Endothelial cell (in vitro differentiated cells): Measurements from ENCODE around the gene RNF125. TPM values are rescaled to one million over a fixed set of nuclear protein-coding genes. Genes with fewer than 3 reads are reported as not detected.
A peak's percentile ranks its signal among the peaks of the same experiment; 100 is the strongest.

ENCODE experiments used
- DNase-seq: peaks from one replicate; pipeline ENCODE4 v3.0.0; 2021; ENCODE audit warnings: low spot score
- H3K27ac Mint-ChIP-seq: one replicate; pipeline ENCODE4 v1.8.0; 2021; ENCODE audit warnings: mixed read lengths, inconsistent platforms; ENCODE audit not compliant: unreplicated experiment
- H3K27me3 Mint-ChIP-seq: one replicate; pipeline ENCODE4 v1.8.0; 2021; ENCODE audit warnings: mild to moderate bottlenecking, moderate library complexity, mixed read lengths, inconsistent platforms; ENCODE audit not compliant: unreplicated experiment
- H3K36me3 Mint-ChIP-seq: one replicate; pipeline ENCODE4 v1.8.0; 2021; ENCODE audit warnings: mild to moderate bottlenecking, low read depth, mixed read lengths, inconsistent platforms; ENCODE audit not compliant: unreplicated experiment
- H3K4me1 Mint-ChIP-seq: one replicate; pipeline ENCODE4 v1.8.0; 2021; ENCODE audit warnings: mild to moderate bottlenecking, mixed read lengths, inconsistent platforms; ENCODE audit not compliant: unreplicated experiment
- H3K4me3 Mint-ChIP-seq: one replicate; pipeline ENCODE4 v1.8.0; 2021; ENCODE audit warnings: mild to moderate bottlenecking, mixed read lengths, inconsistent platforms; ENCODE audit not compliant: unreplicated experiment
- H3K9me3 Mint-ChIP-seq: one replicate; pipeline ENCODE4 v1.8.0; 2021; ENCODE audit warnings: mixed read lengths, inconsistent platforms; ENCODE audit not compliant: unreplicated experiment
- total RNA-seq: library from RNA; stranded (reverse); fragmentation: NEBNext Ultra II Directional; extraction: Animal tissue kit (Norgen Biotek cat#: 25700); gene quantifications from one replicate; pipeline ENCODE4 v1.2.1, GENCODE V29; 2021; ENCODE audit not compliant: unreplicated experiment
- TF ChIP-seq, protein P1 (sequence below): fragments of 200-600 bp; sonication (generic); IDR thresholded peaks from one replicate; pipeline ENCODE4 v1.5.0; 2021; ENCODE audit warnings: antibody characterized with exemption; ENCODE audit not compliant: unreplicated experiment

Gene RNF125
- total RNA-seq, 1 donor from 2014 or later: 5.2 TPM

DNA sequence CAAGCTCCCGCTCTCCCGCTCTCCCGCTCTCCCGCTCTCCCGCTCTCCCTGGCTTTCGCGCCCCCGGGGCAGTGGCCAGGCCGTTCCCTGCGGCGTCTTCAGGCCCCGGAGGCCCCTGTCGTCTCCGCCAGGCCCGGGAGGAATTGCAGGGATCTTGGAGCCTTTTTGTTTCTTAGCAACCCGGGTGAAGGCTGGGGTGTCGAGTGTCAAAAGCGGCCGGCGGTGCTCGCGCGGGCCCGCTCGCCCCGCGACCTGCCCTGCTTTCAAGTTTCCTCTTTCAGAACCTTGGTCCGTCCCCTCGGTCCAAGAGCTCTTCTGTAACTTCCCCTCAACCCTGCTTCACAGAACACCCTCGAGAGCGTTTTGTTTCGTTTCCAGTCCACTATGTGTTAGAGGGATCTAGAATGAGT is 74.5 kb downstream of the RNF125 start:
- Mint-ChIP-seq H3K27me3 (peaks cover 8% of the 10 kb centered on the region), H3K9me3 (no peaks in the 10 kb centered on the region), H3K27ac (peak overlapping the region; percentile 88), H3K36me3 (peaks cover 8% of the 10 kb centered on the region), H3K4me3 (peak overlapping the region; percentile 94), H3K4me1 (peaks cover 14% of the 10 kb centered on the region)
- peak; percentile 44 for DNase-seq
- TF ChIP-seq, protein P1, sequence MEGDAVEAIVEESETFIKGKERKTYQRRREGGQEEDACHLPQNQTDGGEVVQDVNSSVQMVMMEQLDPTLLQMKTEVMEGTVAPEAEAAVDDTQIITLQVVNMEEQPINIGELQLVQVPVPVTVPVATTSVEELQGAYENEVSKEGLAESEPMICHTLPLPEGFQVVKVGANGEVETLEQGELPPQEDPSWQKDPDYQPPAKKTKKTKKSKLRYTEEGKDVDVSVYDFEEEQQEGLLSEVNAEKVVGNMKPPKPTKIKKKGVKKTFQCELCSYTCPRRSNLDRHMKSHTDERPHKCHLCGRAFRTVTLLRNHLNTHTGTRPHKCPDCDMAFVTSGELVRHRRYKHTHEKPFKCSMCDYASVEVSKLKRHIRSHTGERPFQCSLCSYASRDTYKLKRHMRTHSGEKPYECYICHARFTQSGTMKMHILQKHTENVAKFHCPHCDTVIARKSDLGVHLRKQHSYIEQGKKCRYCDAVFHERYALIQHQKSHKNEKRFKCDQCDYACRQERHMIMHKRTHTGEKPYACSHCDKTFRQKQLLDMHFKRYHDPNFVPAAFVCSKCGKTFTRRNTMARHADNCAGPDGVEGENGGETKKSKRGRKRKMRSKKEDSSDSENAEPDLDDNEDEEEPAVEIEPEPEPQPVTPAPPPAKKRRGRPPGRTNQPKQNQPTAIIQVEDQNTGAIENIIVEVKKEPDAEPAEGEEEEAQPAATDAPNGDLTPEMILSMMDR: no peak

DNA sequence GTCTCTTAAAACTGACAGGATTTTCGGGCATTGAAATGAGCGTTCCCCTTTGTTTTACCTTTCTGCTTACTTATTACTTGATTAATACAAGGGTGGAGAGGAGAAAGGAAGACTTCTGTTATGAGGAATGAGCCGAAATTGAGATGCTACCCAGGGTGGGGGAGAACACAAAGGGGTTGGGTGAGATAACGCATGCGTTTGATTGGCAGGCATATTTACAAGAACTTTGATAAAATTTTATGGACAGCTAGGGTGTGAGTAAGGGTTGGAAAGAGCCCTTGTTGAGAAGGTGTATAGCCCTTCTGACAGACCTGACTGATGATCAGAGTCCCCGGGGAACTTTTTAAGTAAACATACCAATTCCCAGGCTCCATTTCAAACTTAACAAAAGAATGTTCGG is 74.9 kb downstream of the RNF125 start:
- Mint-ChIP-seq H3K4me1 (peaks cover 14% of the 10 kb centered on the region), H3K27ac (peak overlapping the region; percentile 88), H3K36me3 (peaks cover 8% of the 10 kb centered on the region), H3K4me3 (peak overlapping the region; percentile 94), H3K9me3 (no peaks in the 10 kb centered on the region), H3K27me3 (peaks cover 8% of the 10 kb centered on the region)
- TF ChIP-seq, protein P1: no peak
- no peak for DNase-seq

DNA sequence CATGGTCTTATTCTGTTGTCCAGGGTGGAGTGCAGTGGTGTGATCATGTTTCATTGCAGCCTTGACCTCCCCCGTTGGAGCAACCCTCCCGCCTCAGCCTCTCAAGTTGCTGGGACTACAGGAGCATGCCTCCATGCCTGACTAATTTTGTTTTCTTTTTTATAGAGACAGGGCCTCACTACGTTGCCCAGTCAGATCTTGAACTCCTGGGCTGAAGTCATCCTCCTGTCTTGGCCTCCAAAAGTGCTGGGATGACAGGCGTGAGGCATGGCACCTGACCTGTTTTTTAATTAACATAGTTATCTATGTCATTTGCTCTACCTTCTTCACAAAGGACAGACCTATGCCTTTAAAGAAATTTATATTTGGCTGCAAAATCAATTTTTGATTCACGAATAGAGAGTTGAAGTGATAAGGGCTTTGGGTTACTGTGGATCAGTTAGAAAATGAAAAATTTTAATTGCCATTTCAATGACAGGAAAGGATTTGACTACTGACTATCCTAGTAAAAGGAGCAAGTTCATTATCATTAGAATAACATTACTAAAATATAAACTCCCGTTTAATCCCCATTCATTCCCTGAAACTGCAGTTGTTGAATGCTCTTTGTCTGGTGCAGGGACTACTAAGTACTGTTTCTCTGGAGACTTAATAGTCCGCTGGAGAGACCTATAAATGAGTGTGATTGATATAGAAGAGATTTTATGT is 76.7 kb downstream of the RNF125 start:
- H3K4me1 Mint-ChIP-seq: peaks cover 14% of the 10 kb centered on the region
- no peaks in the 10 kb centered on the region for H3K9me3 Mint-ChIP-seq
- peaks cover 8% of the 10 kb centered on the region for H3K36me3 Mint-ChIP-seq
- no peak for DNase-seq
- TF ChIP-seq, protein P1: no peak
- peaks cover 8% of the 10 kb centered on the region for H3K27me3 Mint-ChIP-seq
- peak overlapping the region; percentile 16 for H3K4me3 Mint-ChIP-seq
- no peak overlapping the region for H3K27ac Mint-ChIP-seq

- H3K9me3 Mint-ChIP-seq: no peaks in the 10 kb centered on the region
- DNase-seq: no peak
- H3K27ac Mint-ChIP-seq: no peak overlapping the region
- H3K36me3 Mint-ChIP-seq: peaks cover 8% of the 10 kb centered on the region
- H3K27me3 Mint-ChIP-seq: peaks cover 8% of the 10 kb centered on the region
- peak overlapping the region; percentile 16 for H3K4me3 Mint-ChIP-seq
- H3K4me1 Mint-ChIP-seq: peaks cover 14% of the 10 kb centered on the region
- TF ChIP-seq, protein P1: no peak
These were observed 77.2 kb downstream of the RNF125 start for GRCh38 chr18:32095900-32096229.

- H3K27ac Mint-ChIP-seq: no peak overlapping the region
These were observed 78.3 kb downstream of the RNF125 start for GRCh38 chr18:32096946-32097345.

More at GRCh38 chr18:32096946-32097345, 78.3 kb downstream of the RNF125 start:
- Mint-ChIP-seq H3K27me3 (peaks cover 6% of the 10 kb centered on the region), H3K4me3 (no peak overlapping the region), H3K4me1 (peaks cover 11% of the 10 kb centered on the region), H3K9me3 (no peaks in the 10 kb centered on the region), H3K36me3 (peaks cover 8% of the 10 kb centered on the region)
- TF ChIP-seq, protein P1: no peak
- DNase-seq: no peak
